DMS 273 (cell line): ENCODE results near the gene MAN2C1.
"Not testable (repeated sequence)": the region's sequence is repeated elsewhere in the genome, so short reads cannot be mapped to it uniquely, and the experiment has no call there.

Source experiments
- DNase-seq: peaks from one replicate; lab custom pipeline; 2025; ENCODE audit not compliant: unreplicated experiment; lab: John Stamatoyannopoulos, UW

Gene MAN2C1

DNA sequence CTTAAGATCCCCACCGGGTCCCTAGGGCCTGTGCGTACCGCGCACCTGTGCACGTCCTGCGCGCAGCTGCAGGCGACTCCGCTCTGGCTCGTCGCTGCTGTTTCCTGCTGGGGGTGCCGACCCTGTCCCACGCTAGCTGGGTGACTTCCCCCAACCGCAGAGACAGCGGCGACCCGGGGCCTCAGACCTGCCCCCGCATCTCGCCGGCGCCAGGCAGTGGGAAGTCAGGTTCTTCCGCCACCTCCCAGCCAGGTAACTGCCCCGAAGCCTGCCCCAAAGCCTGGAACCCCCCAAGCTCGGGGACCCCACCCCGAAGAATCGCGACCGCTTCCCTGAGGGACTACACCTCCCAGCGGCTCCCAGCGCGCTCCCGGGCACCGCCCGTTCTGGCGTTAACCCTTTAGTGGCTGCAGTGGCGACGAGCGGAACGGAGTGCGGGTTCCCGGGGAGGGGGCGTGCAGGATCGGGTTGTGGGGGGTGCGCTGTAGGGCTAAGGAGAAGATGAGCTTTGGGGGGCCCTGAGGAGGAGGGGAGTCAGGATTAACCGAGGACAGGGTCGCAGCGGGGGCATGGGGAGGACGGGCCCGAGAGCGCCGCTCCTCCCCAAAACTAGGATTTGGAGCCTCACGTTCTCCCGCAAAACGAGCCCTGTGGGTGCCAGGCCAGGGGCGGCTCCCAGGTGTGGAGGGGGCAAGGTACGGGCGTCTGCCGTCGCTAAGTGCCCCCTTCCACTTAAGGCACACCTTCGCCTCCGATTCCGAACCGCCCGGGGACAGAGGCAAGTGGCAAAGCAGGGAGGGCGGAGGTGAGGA is 21.0 kb downstream of the MAN2C1 start:
- peak; percentile 50 for DNase-seq

DNA sequence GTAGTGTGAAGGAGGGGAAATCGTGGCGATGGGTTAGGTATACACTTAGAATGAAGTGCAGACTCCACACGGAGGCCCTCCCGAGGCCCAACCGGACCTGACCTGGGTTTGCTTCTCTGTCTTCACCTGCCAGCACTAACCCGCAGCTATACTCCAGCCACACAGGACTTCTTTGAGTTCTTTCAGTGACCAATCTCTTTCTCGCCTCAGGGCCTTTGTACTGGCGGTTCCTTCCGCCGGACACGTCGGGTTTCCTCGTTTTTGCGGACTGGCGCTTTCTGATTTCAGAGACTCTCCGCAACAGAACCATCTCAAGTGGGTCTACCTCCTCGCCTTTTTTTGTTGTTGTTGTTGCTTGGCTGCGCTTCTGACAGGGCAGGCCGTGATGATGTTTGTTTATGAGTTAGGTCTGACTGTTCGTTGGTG is 21.6 kb downstream of the MAN2C1 start, which contains the start of gene NEIL1:
NEIL1 (plus strand) TSS at position 244 of the 426 bp plus-strand sequence. CDS start 1,867 bp downstream, outside the sequence.
- DNase-seq, result no peak

GRCh38 chr15:75343953-75344352 is 24.5 kb downstream of the MAN2C1 start:
- not testable (repeated sequence) for DNase-seq

- DNase-seq, result no peak
Observed at GRCh38 chr15:75342221-75342620, 26.2 kb downstream of the MAN2C1 start.

GRCh38 chr15:75339531-75340240 is 28.7 kb downstream of the MAN2C1 start:
- no peak for DNase-seq

DNA sequence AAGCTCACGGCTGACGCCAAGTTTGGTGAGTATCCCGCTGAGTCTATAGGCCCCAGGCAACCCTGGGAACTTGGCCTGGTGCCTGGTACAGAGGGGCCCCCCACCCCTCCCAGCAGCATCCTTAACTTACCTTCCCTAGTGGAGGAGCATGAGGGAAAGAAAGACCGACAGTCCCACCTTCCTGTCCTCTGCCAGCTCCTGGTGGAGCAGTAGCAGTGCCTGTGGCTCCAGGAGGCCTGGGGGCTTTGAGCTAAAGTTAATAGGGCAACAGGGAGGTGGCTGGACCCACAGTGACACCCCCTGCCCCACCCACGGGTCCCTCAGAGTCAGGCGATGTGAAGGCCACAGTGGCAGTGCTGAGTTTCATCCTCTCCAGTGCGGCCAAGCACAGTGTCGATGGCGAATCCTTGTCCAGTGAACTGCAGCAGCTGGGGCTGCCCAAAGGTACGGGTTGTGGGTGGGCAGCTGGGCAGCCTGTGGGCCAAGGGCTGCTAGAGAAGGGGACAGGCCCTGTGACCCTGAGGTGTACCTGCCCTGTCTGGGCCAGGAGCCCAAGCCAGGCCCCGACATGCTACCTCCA is 29.7 kb downstream of the MAN2C1 start:
- no peak for DNase-seq

- peak; percentile 97 for DNase-seq
Observed at GRCh38 chr15:75335705-75336355, 32.6 kb downstream of the MAN2C1 start, which contains the start of gene COMMD4. Gene COMMD4, plus strand, starts transcription at chr15:75336063. Its CDS starts 27 bp downstream, at chr15:75336090.

DNA sequence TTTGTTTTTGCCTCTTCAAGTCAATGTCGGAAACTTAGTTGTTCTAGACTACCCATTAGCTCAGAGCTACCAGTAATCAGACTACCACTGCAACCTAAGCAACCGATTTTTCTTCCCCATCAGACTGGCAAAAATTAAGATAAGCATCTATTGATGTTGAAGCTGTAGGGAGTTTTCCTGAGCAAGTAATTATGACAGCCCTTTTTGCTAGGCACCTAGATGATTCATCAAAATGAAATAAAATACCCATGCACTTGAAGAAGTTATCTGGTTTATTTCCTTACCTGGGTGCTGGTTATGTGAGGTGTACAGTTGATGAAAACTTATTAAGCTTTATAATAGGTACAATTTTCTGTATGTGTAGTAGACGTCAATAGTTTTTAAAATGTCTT is 33.1 kb downstream of the MAN2C1 start:
- DNase-seq, result no peak

DNA sequence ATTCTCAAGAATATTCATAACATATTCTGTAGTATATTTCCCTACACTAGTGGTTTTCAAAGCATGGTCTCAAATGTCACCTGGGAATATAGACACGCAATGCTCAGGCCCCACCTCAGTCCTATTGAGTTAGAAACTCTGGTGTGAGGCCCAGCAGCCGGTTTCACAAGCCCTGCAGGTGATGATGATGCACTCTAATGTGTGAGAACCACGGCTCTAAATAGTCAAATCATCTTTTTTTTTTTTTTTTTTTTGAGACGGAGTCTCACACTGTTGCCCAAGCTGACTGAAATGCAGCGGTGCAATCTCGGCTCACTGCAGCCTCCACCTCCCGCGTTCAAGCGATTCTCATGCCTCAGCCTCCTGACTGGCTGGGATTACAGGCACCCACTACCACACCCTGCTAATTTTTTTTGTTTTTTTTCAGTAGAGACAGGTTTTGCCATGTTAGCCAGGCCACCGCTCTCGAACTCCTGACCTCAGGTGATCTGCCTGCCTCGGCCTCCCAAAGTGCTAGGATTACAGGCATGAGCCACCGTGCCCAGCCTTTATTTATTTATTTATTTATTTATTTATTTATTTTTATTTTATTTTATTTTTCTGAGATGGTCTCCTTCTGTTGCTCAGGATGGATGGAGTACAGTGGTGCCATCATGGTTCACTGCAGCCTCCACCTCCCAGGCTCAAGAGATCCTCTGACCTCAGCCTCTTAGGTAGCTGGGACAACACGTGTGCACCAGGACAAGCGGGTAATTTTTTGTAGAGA is 34.6 kb downstream of the MAN2C1 start:
- not testable (repeated sequence) for DNase-seq

DNA sequence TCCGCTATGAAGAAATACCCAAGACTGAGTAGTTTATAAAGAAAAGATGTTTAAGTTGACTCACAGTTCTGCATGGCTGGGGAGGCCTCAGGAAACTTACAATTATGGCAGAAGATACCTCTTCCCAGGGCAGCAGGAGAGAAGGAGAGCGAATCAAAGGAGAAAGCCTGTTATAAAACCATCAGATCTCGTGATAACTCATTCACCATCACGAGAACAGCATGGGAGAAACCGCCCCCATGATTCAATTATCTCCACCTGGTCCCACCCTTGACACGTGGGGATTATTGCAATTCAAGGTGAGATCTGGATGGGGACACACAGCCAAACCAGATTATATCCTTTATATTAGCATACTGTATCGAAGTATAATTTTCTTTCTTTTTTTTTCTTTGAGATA is 36.3 kb downstream of the MAN2C1 start:
- DNase-seq, result not testable (repeated sequence)

DNA sequence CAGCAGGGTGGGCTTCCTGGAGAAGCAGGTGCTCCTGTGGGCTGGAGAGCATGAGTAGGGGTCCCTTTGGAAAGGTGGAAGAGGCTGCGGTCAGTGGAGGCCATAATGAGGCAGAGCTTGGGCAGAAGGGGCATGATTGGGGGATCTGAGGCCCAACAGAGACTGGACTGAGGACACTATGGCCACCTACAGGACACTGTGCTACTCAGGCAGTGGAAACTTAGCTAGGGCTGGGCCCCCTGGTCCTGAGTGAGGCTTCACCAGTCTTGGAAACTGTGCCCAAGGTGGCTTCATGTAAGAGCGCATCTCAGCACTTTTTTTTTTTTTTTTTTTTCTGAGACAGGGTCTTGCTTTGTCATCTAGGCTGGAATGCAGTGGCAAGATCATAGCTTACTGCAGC is 38.8 kb downstream of the MAN2C1 start:
- no peak for DNase-seq

GRCh38 chr15:75328493-75329314 is 39.7 kb downstream of the MAN2C1 start:
- DNase-seq, result no peak

- no peak for DNase-seq
Observed at GRCh38 chr15:75327491-75327890, 40.9 kb downstream of the MAN2C1 start.

- no peak for DNase-seq
Observed at GRCh38 chr15:75327005-75327404, 41.4 kb downstream of the MAN2C1 start.

DNA sequence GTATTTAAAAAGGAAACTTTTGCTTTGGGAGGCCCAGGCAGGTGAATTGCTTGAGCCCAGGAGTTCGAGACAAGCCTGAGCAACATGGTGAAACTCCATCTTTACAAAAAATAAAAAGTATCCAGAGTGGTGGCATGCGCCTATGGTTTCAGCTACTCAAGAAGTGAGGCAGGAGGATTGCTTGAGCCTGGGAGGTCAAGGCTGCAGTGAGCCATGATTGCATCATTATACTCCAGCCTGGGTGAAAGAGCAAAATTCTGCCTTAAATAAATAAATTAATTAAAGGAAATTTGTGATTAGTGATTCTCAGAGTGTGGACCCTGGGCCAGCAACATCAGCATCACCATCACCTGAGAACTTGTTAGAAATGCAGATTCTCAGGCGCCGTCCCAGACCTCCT is 42.5 kb downstream of the MAN2C1 start:
- no peak for DNase-seq

DNA sequence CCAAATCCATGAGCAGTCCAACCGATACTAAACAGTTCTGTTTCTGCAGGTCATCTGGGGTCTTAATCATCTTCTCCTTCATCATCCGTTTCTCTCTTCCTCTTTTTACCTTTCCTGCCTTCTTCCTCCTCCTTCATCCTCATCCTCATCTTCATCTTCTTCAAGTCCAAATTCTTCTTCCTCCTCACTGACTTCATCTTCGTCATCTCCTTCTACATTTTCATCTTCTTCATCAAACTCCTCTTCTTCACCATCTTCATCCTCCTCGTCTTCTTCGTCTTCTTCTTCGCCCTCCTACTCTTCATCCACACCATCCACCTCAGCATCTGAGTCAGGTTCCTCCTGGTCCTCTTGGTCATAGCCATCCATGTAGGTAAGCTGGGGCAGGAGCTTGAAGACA is 46.7 kb downstream of the MAN2C1 start:
- no peak for DNase-seq

GRCh38 chr15:75319231-75319897 is 49.0 kb downstream of the MAN2C1 start:
- DNase-seq, result not testable (repeated sequence)

GRCh38 chr15:75314552-75315290 is 53.7 kb downstream of the MAN2C1 start:
- no peak for DNase-seq
